ENCODE measurements around the gene USP47. TPM values are rescaled to one million over a fixed set of nuclear protein-coding genes. Genes with fewer than 3 reads are reported as not detected.

USP47 gene
- total RNA-seq, 1 experiment from 2014 or later: 45.9 TPM

- no TSS peak for BruUV-seq (replicated peaks)
- peaks cover 48% of the 10 kb centered on the region for H3K27me3 ChIP-seq (replicated peaks; ENCODE audit: insufficient read depth, low read depth, low read length, poor library complexity)
- TF ChIP-seq EZH2 (IDR thresholded peaks at IDR 0.05; ENCODE audit: borderline replicate concordance, low read depth, low read length, poor library complexity, severe bottlenecking) (no peak), CTCF (conservative IDR thresholded peaks at IDR 0.05; ENCODE audit: low read depth, low read length) (no peak)
- intact Hi-C loops (cut with micrococcal nuclease; ENCODE audit: unreplicated experiment): no loop called here
- no peak overlapping the region for H3K27ac ChIP-seq (ENCODE audit: low read depth, low read length, poor library complexity, severe bottlenecking)
- POLR2A ChIA-PET (ENCODE audit: low non-redundant PET): no interaction called here
- no peaks in the 10 kb centered on the region for H3K9me3 ChIP-seq (ENCODE audit: low read depth, low read length, poor library complexity, severe bottlenecking)
- no peak overlapping the region for H3K4me3 ChIP-seq (ENCODE audit: low read depth, low read length, poor library complexity, severe bottlenecking)
- DNase-seq (ENCODE audit: low spot score): no peak
- H3K4me1 ChIP-seq (ENCODE audit: insufficient read depth, low read length, poor library complexity, severe bottlenecking): peaks cover 4% of the 10 kb centered on the region
- H3K36me3 ChIP-seq (ENCODE audit: insufficient read depth, low read length, poor library complexity, severe bottlenecking): no peaks in the 10 kb centered on the region
- CTCF ChIA-PET: no interaction called here
Measured at GRCh38 chr11:12005476-12005875, 163.7 kb downstream of the USP47 start.

GRCh38 chr11:12006552-12007229 lies 164.9 kb downstream of the USP47 start:
- TF ChIP-seq EZH2 (IDR thresholded peaks at IDR 0.05; ENCODE audit: borderline replicate concordance, low read depth, low read length, poor library complexity, severe bottlenecking) (no peak), CTCF (conservative IDR thresholded peaks at IDR 0.05; ENCODE audit: low read depth, low read length) (no peak)
- H3K27ac ChIP-seq (ENCODE audit: low read depth, low read length, poor library complexity, severe bottlenecking): no peak overlapping the region
- H3K4me1 ChIP-seq (ENCODE audit: insufficient read depth, low read length, poor library complexity, severe bottlenecking): peaks cover 4% of the 10 kb centered on the region
- H3K36me3 ChIP-seq (ENCODE audit: insufficient read depth, low read length, poor library complexity, severe bottlenecking): no peaks in the 10 kb centered on the region
- H3K4me3 ChIP-seq (ENCODE audit: low read depth, low read length, poor library complexity, severe bottlenecking): no peak overlapping the region
- ChIA-PET POLR2A (ENCODE audit: low non-redundant PET) (no interaction called here), CTCF (no interaction called here)
- intact Hi-C loops (cut with micrococcal nuclease; ENCODE audit: unreplicated experiment): no loop called here
- H3K9me3 ChIP-seq (ENCODE audit: low read depth, low read length, poor library complexity, severe bottlenecking): no peaks in the 10 kb centered on the region
- no peak for DNase-seq (ENCODE audit: low spot score)
- BruUV-seq (replicated peaks): no TSS peak
- H3K27me3 ChIP-seq (replicated peaks; ENCODE audit: insufficient read depth, low read depth, low read length, poor library complexity): peaks cover 48% of the 10 kb centered on the region

GRCh38 chr11:12007230-12007593 lies 165.4 kb downstream of the USP47 start:
- H3K4me1 ChIP-seq (ENCODE audit: insufficient read depth, low read length, poor library complexity, severe bottlenecking): peaks cover 4% of the 10 kb centered on the region
- no peak overlapping the region for H3K27ac ChIP-seq (ENCODE audit: low read depth, low read length, poor library complexity, severe bottlenecking)
- ChIA-PET POLR2A (ENCODE audit: low non-redundant PET) (interaction anchor here (0.8 kb wide), 1 partner anchor 256 kb away, joined by 3 read pairs; no protein-coding TSS in a partner anchor), CTCF (interaction anchor here (0.6 kb wide), 1 partner anchor 956 kb away, joined by 4 read pairs; no protein-coding TSS in a partner anchor)
- intact Hi-C loops (cut with micrococcal nuclease; ENCODE audit: unreplicated experiment): no loop called here
- TF ChIP-seq CTCF (conservative IDR thresholded peaks at IDR 0.05; ENCODE audit: low read depth, low read length) (no peak), EZH2 (IDR thresholded peaks at IDR 0.05; ENCODE audit: borderline replicate concordance, low read depth, low read length, poor library complexity, severe bottlenecking) (no peak)
- H3K4me3 ChIP-seq (ENCODE audit: low read depth, low read length, poor library complexity, severe bottlenecking): no peak overlapping the region
- BruUV-seq (replicated peaks): no TSS peak
- H3K36me3 ChIP-seq (ENCODE audit: insufficient read depth, low read length, poor library complexity, severe bottlenecking): no peaks in the 10 kb centered on the region
- no peaks in the 10 kb centered on the region for H3K9me3 ChIP-seq (ENCODE audit: low read depth, low read length, poor library complexity, severe bottlenecking)
- peaks cover 48% of the 10 kb centered on the region for H3K27me3 ChIP-seq (replicated peaks; ENCODE audit: insufficient read depth, low read depth, low read length, poor library complexity)
- no peak for DNase-seq (ENCODE audit: low spot score)
